ENCODE measurements around the gene CTNNA3.

Gene CTNNA3

GRCh38 chr10:66748217-66748616 is 947.8 kb downstream of the CTNNA3 start:
- Histone ChIP-seq H3K4me3 (ENCODE audit: low read length) (no peak overlapping the region), H4K20me1 (ENCODE audit: control insufficient read depth, insufficient read depth, low read depth, low read length) (no peaks in the 10 kb centered on the region), H3K4me1 (ENCODE audit: control insufficient read depth, low read length) (no peaks in the 10 kb centered on the region), H3K27ac (ENCODE audit: low read depth, low read length) (no peak overlapping the region), H3K9me3 (ENCODE audit: control insufficient read depth, insufficient read depth, low read length) (no peaks in the 10 kb centered on the region), H3K4me2 (ENCODE audit: low read length) (no peak overlapping the region), H3F3A (ENCODE audit: control insufficient read depth, insufficient read depth) (no peaks in the 10 kb centered on the region), H3K27me3 (ENCODE audit: control insufficient read depth, low read length) (no peaks in the 10 kb centered on the region), H3K9me2 (replicated peaks; ENCODE audit: control insufficient read depth, low read length) (no peaks in the 10 kb centered on the region), H3K36me3 (ENCODE audit: control insufficient read depth, low read length) (no peaks in the 10 kb centered on the region), H3K79me2 (ENCODE audit: control insufficient read depth, low read length) (no peaks in the 10 kb centered on the region)
- TF ChIP-seq, protein P1, sequence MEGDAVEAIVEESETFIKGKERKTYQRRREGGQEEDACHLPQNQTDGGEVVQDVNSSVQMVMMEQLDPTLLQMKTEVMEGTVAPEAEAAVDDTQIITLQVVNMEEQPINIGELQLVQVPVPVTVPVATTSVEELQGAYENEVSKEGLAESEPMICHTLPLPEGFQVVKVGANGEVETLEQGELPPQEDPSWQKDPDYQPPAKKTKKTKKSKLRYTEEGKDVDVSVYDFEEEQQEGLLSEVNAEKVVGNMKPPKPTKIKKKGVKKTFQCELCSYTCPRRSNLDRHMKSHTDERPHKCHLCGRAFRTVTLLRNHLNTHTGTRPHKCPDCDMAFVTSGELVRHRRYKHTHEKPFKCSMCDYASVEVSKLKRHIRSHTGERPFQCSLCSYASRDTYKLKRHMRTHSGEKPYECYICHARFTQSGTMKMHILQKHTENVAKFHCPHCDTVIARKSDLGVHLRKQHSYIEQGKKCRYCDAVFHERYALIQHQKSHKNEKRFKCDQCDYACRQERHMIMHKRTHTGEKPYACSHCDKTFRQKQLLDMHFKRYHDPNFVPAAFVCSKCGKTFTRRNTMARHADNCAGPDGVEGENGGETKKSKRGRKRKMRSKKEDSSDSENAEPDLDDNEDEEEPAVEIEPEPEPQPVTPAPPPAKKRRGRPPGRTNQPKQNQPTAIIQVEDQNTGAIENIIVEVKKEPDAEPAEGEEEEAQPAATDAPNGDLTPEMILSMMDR (IDR thresholded peaks at IDR 0.05; ENCODE audit: low read depth, low read length, poor library complexity, severe bottlenecking) = no peak
- TF ChIP-seq EZH2phosphoT487 (IDR thresholded peaks at IDR 0.05; ENCODE audit: borderline replicate concordance, low read length) = no peak

GRCh38 chr10:66747451-66747850 is 948.5 kb downstream of the CTNNA3 start:
- Histone ChIP-seq H3K9me2 (replicated peaks; ENCODE audit: control insufficient read depth, low read length) (no peaks in the 10 kb centered on the region), H3K4me2 (ENCODE audit: low read length) (no peak overlapping the region), H3K27me3 (ENCODE audit: control insufficient read depth, low read length) (no peaks in the 10 kb centered on the region), H3K4me1 (ENCODE audit: control insufficient read depth, low read length) (no peaks in the 10 kb centered on the region), H3K36me3 (ENCODE audit: control insufficient read depth, low read length) (no peaks in the 10 kb centered on the region), H4K20me1 (ENCODE audit: control insufficient read depth, insufficient read depth, low read depth, low read length) (no peaks in the 10 kb centered on the region), H3K9me3 (ENCODE audit: control insufficient read depth, insufficient read depth, low read length) (no peaks in the 10 kb centered on the region), H3K27ac (ENCODE audit: low read depth, low read length) (no peak overlapping the region), H3K79me2 (ENCODE audit: control insufficient read depth, low read length) (no peaks in the 10 kb centered on the region), H3F3A (ENCODE audit: control insufficient read depth, insufficient read depth) (no peaks in the 10 kb centered on the region), H3K4me3 (ENCODE audit: low read length) (no peak overlapping the region)
- TF ChIP-seq, protein P1 (IDR thresholded peaks at IDR 0.05; ENCODE audit: low read depth, low read length, poor library complexity, severe bottlenecking) = no peak
- TF ChIP-seq EZH2phosphoT487 (IDR thresholded peaks at IDR 0.05; ENCODE audit: borderline replicate concordance, low read length) = no peak

DNA sequence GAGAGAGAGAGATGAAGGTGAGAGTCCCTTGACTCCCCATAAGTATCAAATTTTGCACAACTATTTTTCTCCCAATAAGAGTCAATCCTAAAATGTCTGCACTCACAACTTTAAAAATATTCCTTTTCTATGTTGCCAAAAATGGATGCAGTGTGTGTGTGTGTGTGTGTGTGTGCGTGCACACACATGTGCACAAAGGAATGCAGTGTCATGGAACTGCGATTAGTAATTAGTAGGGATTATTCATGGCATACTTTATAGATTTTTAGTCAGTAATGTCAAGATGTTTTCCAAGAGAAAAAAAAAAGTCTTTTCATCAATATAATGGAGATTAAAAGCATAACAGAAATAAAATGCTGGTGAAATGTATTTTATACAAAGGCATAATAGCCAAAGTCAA is 949.3 kb downstream of the CTNNA3 start:
- H3F3A ChIP-seq (ENCODE audit: control insufficient read depth, insufficient read depth) = no peaks in the 10 kb centered on the region
- H4K20me1 ChIP-seq (ENCODE audit: control insufficient read depth, insufficient read depth, low read depth, low read length) = no peaks in the 10 kb centered on the region
- no peak for TF ChIP-seq EZH2phosphoT487 (IDR thresholded peaks at IDR 0.05; ENCODE audit: borderline replicate concordance, low read length)
- H3K27me3 ChIP-seq (ENCODE audit: control insufficient read depth, low read length) = no peaks in the 10 kb centered on the region
- no peak overlapping the region for H3K4me2 ChIP-seq (ENCODE audit: low read length)
- no peak overlapping the region for H3K27ac ChIP-seq (ENCODE audit: low read depth, low read length)
- H3K9me3 ChIP-seq (ENCODE audit: control insufficient read depth, insufficient read depth, low read length) = no peaks in the 10 kb centered on the region
- no peaks in the 10 kb centered on the region for H3K79me2 ChIP-seq (ENCODE audit: control insufficient read depth, low read length)
- H3K4me1 ChIP-seq (ENCODE audit: control insufficient read depth, low read length) = no peaks in the 10 kb centered on the region
- no peaks in the 10 kb centered on the region for H3K9me2 ChIP-seq (replicated peaks; ENCODE audit: control insufficient read depth, low read length)
- H3K4me3 ChIP-seq (ENCODE audit: low read length) = no peak overlapping the region
- no peaks in the 10 kb centered on the region for H3K36me3 ChIP-seq (ENCODE audit: control insufficient read depth, low read length)

DNA sequence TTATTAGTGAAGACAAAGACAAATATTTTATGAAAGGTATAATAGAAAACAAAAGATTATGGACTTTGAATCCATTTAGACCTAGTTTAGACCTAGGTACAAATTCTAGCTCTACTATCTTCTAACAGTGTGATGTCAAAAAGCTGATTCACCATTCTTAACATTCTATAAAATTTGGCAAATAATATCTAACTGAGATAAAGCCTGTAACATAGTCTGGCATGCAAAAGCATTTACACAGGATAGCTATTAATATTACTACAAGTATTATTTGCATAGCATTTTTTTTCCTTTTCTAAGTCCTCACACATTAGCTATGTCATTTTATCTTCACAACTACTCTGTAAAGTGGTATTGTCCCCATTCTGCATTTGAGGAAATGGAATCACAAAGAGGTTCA is 949.7 kb downstream of the CTNNA3 start:
- no peaks in the 10 kb centered on the region for H3F3A ChIP-seq (ENCODE audit: control insufficient read depth, insufficient read depth)

More for the DNA sequence above, 949.7 kb downstream of the CTNNA3 start:
- H3K36me3 ChIP-seq (ENCODE audit: control insufficient read depth, low read length) = no peaks in the 10 kb centered on the region
- H3K79me2 ChIP-seq (ENCODE audit: control insufficient read depth, low read length) = no peaks in the 10 kb centered on the region
- no peak overlapping the region for H3K4me2 ChIP-seq (ENCODE audit: low read length)
- H3K4me3 ChIP-seq (ENCODE audit: low read length) = no peak overlapping the region
- no peaks in the 10 kb centered on the region for H3K9me3 ChIP-seq (ENCODE audit: control insufficient read depth, insufficient read depth, low read length)
- no peaks in the 10 kb centered on the region for H3K4me1 ChIP-seq (ENCODE audit: control insufficient read depth, low read length)
- no peak overlapping the region for H3K27ac ChIP-seq (ENCODE audit: low read depth, low read length)
- no peaks in the 10 kb centered on the region for H3K9me2 ChIP-seq (replicated peaks; ENCODE audit: control insufficient read depth, low read length)
- TF ChIP-seq, protein P1 (IDR thresholded peaks at IDR 0.05; ENCODE audit: low read depth, low read length, poor library complexity, severe bottlenecking) = no peak
- TF ChIP-seq EZH2phosphoT487 (IDR thresholded peaks at IDR 0.05; ENCODE audit: borderline replicate concordance, low read length) = no peak
- no peaks in the 10 kb centered on the region for H4K20me1 ChIP-seq (ENCODE audit: control insufficient read depth, insufficient read depth, low read depth, low read length)
- H3K27me3 ChIP-seq (ENCODE audit: control insufficient read depth, low read length) = no peaks in the 10 kb centered on the region

Measured in DOHH2 (cell line).